Progenitor cell of endocrine pancreas (in vitro differentiated cells): ENCODE data around the gene TET1. TPM values are rescaled to one million over a fixed set of nuclear protein-coding genes. Genes with fewer than 3 reads are reported as not detected.

Experiments used
- DNase-seq: peaks from one replicate; pipeline ENCODE4 v3.0.0; 2021; ENCODE audit warnings: low spot score; ENCODE audit not compliant: unreplicated experiment
- H3K27ac Mint-ChIP-seq: 2 replicates; pipeline ENCODE4 v1.8.0; 2021; ENCODE audit warnings: mild to moderate bottlenecking, moderate library complexity, mixed read lengths
- H3K27me3 Mint-ChIP-seq: 2 replicates; pipeline ENCODE4 v1.8.0; 2021; ENCODE audit warnings: mixed read lengths
- H3K36me3 Mint-ChIP-seq: 2 replicates; pipeline ENCODE4 v1.8.0; 2022; ENCODE audit warnings: mixed read lengths; ENCODE audit not compliant: insufficient read depth
- H3K4me1 Mint-ChIP-seq: 2 replicates; pipeline ENCODE4 v1.8.0; 2021; ENCODE audit warnings: low read depth, mixed read lengths
- H3K4me3 Mint-ChIP-seq: 2 replicates; pipeline ENCODE4 v1.8.0; 2021; ENCODE audit warnings: low read depth, mild to moderate bottlenecking, moderate library complexity, mixed read lengths
- H3K9me3 Mint-ChIP-seq: 2 replicates; pipeline ENCODE4 v1.8.0; 2021; ENCODE audit warnings: low read depth, mixed read lengths
- total RNA-seq: library from RNA; stranded (reverse); gene quantifications from 2 replicates; pipeline ENCODE4 v1.2.1, GENCODE V29; 2021
- TF ChIP-seq, protein P1 (sequence below): fragments of 200-600 bp; sonication (generic); IDR thresholded peaks from one replicate; pipeline ENCODE4 v1.5.0; 2021; ENCODE audit warnings: antibody characterized with exemption, mild to moderate bottlenecking; ENCODE audit not compliant: unreplicated experiment

Gene TET1
- total RNA-seq, 1 donor from 2014 or later = 37.3 TPM

DNA sequence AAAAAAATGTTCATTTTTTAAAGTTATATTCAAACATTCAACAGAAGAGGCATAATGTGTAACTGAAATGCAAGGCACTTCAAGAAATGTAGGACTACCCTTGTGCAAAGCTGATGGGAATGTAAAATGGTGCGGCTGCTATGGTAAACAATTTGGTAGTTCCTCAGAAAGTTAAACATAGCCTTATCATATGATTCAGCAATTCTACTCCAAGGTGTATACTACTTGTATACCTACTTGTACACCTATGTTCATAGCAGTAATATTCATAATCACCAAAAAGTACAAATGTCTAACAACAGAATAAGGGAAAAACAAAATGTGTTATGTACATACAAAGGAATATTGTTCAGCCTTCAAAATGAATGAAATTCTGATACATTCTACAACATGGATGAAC is 37.3 kb downstream of the TET1 start:
- Mint-ChIP-seq H3K4me3 (no peak overlapping the region), H3K4me1 (peaks cover 37% of the 10 kb centered on the region), H3K36me3 (peaks cover 5% of the 10 kb centered on the region), H3K9me3 (no peaks in the 10 kb centered on the region), H3K27me3 (no peaks in the 10 kb centered on the region), H3K27ac (no peak overlapping the region)
- no peak for DNase-seq
- TF ChIP-seq, protein P1, sequence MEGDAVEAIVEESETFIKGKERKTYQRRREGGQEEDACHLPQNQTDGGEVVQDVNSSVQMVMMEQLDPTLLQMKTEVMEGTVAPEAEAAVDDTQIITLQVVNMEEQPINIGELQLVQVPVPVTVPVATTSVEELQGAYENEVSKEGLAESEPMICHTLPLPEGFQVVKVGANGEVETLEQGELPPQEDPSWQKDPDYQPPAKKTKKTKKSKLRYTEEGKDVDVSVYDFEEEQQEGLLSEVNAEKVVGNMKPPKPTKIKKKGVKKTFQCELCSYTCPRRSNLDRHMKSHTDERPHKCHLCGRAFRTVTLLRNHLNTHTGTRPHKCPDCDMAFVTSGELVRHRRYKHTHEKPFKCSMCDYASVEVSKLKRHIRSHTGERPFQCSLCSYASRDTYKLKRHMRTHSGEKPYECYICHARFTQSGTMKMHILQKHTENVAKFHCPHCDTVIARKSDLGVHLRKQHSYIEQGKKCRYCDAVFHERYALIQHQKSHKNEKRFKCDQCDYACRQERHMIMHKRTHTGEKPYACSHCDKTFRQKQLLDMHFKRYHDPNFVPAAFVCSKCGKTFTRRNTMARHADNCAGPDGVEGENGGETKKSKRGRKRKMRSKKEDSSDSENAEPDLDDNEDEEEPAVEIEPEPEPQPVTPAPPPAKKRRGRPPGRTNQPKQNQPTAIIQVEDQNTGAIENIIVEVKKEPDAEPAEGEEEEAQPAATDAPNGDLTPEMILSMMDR = no peak

DNA sequence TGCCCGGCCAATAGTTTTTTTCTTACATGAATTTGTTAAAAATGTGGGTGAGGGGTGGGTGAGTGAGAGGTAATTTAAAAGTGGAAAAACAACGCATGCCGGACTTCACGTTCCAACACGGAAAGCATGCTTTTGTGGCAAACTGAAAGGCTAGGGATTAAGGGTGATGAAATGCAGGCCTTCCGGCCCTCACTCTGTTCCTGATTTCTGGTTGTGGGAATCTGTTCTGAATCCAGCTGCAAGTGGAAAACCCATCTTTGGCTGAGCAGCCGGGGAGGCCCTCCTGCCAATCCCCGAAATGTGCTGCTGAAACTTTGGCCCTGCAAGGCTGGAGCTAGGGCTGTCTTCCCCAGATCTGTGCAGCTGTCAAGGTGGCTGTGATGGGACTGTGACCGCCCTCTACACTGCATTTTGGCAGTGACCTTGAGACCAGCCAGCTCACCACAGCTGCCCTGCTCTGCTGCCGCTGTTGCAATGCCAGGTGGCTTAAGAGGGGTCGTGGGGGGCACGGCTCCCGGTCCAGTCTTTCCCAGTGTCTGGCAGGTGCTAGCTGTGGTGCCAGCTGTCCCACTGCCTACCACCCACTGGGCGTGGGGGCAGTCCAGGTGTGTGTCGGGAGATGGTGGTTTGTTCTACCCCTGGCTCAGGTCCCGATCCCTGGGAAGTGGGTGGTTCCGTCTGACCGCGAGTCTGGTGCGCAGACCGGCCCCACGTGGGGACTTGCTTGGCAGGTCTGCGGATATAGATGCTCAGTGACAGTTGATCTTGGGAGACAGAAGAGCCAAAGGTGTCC is 39.0 kb downstream of the TET1 start:
- H3K27me3 Mint-ChIP-seq = no peaks in the 10 kb centered on the region
- peak overlapping the region; percentile 46 for H3K4me3 Mint-ChIP-seq
- peaks cover 5% of the 10 kb centered on the region for H3K36me3 Mint-ChIP-seq
- H3K27ac Mint-ChIP-seq = peak overlapping the region; percentile 88
- peaks cover 46% of the 10 kb centered on the region for H3K4me1 Mint-ChIP-seq
- no peak for DNase-seq
- TF ChIP-seq, protein P1 = no peak
- H3K9me3 Mint-ChIP-seq = no peaks in the 10 kb centered on the region

DNA sequence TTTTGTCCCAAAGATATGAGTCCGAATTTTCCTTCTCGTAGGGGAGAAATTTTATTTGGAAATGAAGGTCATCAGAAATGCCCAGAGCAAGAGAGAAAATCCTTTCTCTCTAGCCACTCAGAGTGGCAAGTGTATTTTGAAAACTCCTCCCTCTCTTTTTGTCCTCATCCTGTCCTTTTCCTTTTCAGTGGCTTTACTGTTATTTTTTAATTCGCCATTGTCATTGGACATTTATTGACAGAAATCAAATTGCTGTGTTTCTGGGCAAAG is 39.6 kb downstream of the TET1 start:
- TF ChIP-seq, protein P1 = no peak
- Mint-ChIP-seq H3K36me3 (peaks cover 5% of the 10 kb centered on the region), H3K27ac (peak overlapping the region; percentile 95), H3K4me1 (peaks cover 47% of the 10 kb centered on the region), H3K27me3 (no peaks in the 10 kb centered on the region), H3K4me3 (peak overlapping the region; percentile 77), H3K9me3 (no peaks in the 10 kb centered on the region)
- DNase-seq = no peak

DNA sequence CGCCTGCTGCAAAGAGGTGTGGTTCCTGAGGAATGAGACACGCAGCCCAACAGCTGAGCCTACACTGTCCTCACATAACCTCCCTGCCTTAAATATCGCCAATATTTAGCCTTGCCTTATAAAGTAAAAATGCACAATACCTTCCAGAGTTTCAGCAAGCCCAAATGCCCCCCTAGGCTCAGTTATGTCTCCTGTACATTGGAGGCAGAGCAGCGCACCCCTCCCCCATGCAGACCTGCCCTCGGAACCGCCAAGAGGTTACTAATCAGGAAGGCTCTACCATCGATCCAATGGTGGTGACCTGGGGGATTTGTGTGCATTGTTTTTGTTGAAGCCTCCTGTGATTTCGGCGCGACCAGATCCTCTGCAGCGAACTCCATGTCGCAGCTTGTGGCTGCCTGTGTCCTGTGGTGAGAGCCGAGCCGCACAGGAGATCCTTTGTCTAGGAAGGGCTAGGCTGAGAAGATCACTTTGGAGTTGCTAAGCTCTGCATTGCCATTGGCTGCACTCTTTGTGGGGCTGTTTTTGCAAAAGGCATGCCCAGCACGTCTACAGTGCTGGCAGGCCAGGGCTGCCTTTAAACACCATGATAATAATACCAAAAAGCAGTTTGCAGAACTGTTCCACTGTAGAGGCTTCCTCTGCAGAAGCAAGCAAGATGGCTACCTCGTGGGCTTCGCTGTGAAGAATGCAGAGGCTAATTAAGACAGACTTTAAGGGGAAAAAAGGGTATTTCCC is 40.1 kb downstream of the TET1 start:
- peaks cover 47% of the 10 kb centered on the region for H3K4me1 Mint-ChIP-seq
- TF ChIP-seq, protein P1 = no peak
- peak; percentile 74 for DNase-seq
- H3K36me3 Mint-ChIP-seq = peaks cover 5% of the 10 kb centered on the region
- H3K27me3 Mint-ChIP-seq = no peaks in the 10 kb centered on the region
- H3K4me3 Mint-ChIP-seq = peak overlapping the region; percentile 77
- no peaks in the 10 kb centered on the region for H3K9me3 Mint-ChIP-seq
- peak overlapping the region; percentile 95 for H3K27ac Mint-ChIP-seq

DNA sequence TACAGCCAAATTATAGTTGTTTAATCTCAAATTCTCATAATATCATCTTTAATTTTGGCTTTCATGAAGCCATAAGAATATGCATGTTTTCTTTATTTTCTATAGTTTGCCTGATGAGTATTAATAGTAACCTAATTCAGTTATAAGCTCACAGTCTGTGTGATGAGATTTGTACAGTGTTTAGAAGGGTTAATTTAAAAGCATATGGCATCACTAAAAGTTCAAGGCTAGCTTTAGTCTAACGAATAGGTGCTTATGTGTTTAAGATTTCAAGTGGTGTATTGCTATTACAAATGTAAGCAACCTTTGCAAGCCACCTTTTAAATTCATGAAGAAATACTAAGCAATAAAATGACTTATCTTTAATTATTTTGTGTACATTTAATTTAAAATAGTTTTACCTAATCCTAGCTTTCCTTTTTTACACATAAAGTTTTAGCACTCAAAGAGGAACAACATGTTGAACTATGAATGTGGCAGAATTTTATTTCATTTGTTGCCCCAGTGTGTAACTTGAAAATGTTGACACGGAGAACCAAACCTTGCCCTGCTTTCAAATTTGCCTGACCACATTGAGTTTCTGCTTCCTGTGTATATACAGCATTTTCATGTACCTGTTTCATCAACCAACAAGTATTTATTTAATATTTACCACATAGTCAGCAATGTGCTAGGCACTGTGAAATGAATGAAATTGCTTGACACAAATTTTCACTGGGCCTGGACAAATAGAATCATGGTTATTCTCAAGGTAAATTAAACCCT is 41.5 kb downstream of the TET1 start:
- TF ChIP-seq, protein P1 = no peak
- DNase-seq = no peak
- Mint-ChIP-seq H3K4me3 (peak overlapping the region; percentile 77), H3K36me3 (peaks cover 5% of the 10 kb centered on the region), H3K4me1 (peaks cover 50% of the 10 kb centered on the region), H3K27ac (peak overlapping the region; percentile 94), H3K27me3 (no peaks in the 10 kb centered on the region), H3K9me3 (no peaks in the 10 kb centered on the region)
